ENCODE data around the gene OR11H6. TPM values are rescaled to one million over a fixed set of nuclear protein-coding genes. Genes with fewer than 3 reads are reported as not detected.

Gene OR11H6
- total RNA-seq, 1 donor from 2014 or later, result not detected

GRCh38 chr14:20274062-20274461 is 50.6 kb downstream of the OR11H6 start:
- intact Hi-C loops (cut with DNase I), result no loop called here

More at GRCh38 chr14:20274062-20274461, 50.6 kb downstream of the OR11H6 start:
- H3K4me1 ChIP-seq, result no peaks in the 10 kb centered on the region
- no peak for DNase-seq (ENCODE audit: low spot score in 2 of 2)
- no peak for TF ChIP-seq CTCF (IDR thresholded peaks at IDR 0.05)
- no peak overlapping the region for H3K4me3 ChIP-seq
- H3K36me3 ChIP-seq, result no peaks in the 10 kb centered on the region
- no peaks in the 10 kb centered on the region for H3K27me3 ChIP-seq
- no peak overlapping the region for H3K27ac ChIP-seq
- H3K9me3 ChIP-seq, result peaks cover 0 to 10% of the 10 kb centered on the region in 2 donors

Other genes with a start within 250 kb of the OR11H6 start
- not detected for gene OR4K15, start 248.1 kb upstream of the OR11H6 start, total RNA-seq
- not detected for gene OR4Q2, start 221.5 kb upstream of the OR11H6 start, total RNA-seq
- gene OR4K14, start 204.4 kb upstream of the OR11H6 start, total RNA-seq, result not detected
- not detected for gene OR4K13, start 187.7 kb upstream of the OR11H6 start, total RNA-seq
- gene OR4L1, start 163.7 kb upstream of the OR11H6 start, total RNA-seq, result not detected
- gene OR4K17, start 113.0 kb upstream of the OR11H6 start, total RNA-seq, result not detected
- gene OR4N5, start 84.9 kb upstream of the OR11H6 start, total RNA-seq, result not detected
- gene OR11G2, start 32.8 kb upstream of the OR11H6 start, total RNA-seq, result not detected
- gene OR11H7, start 5.3 kb downstream of the OR11H6 start, total RNA-seq, result not detected
- not detected for gene OR11H4, start 15.6 kb downstream of the OR11H6 start, total RNA-seq
- gene TTC5, start 82.2 kb downstream of the OR11H6 start, total RNA-seq, result 7.8 TPM
- gene CCNB1IP1, start 109.6 kb downstream of the OR11H6 start, total RNA-seq, result 12.6 TPM
- gene PARP2, start 119.9 kb downstream of the OR11H6 start, total RNA-seq, result 0.32 TPM
- gene TEP1, start 189.8 kb downstream of the OR11H6 start, total RNA-seq, result 43.7 TPM
- not detected for gene KLHL33, start 212.5 kb downstream of the OR11H6 start, total RNA-seq
- gene OSGEP, start 231.1 kb downstream of the OR11H6 start, total RNA-seq, result 26.7 TPM
- 21.5 TPM for gene APEX1, start 231.5 kb downstream of the OR11H6 start, total RNA-seq
- gene PIP4P1, start 237.7 kb downstream of the OR11H6 start, total RNA-seq, result 30.7 TPM
- gene PNP, start 245.7 kb downstream of the OR11H6 start, total RNA-seq, result 62.7 TPM

All from ascending aorta (tissue), 2 donors.